H1 (cell line): Measurements from ENCODE around the gene TMEM182. TPM values are rescaled to one million over a fixed set of nuclear protein-coding genes. Genes with fewer than 3 reads are reported as not detected.

ENCODE experiments used
- GTF2F1 ChIP-seq: IDR thresholded peaks from 2 replicates; pipeline ENCODE4 v1.6.1; 2012; ENCODE audit warnings: low read depth, low read length, improper control_type of control experiment, borderline replicate concordance
- SP4 ChIP-seq: IDR thresholded peaks from 2 replicates; pipeline ENCODE4 v1.6.1; 2012; ENCODE audit warnings: low read length, inconsistent platforms
- polyA plus RNA-seq, 7 experiments: library from polyadenylated mRNA; depleted of rRNA in 3 of 7; stranded (reverse) in 5 of 7; unstranded in 2 of 7; fragments of >200 nt in 5 of 7; fragments of 200-250 nt in 2 of 7; gene quantifications; 1 replicate in 5 of 7; 2 replicates in 1 of 7; 4 replicates in 1 of 7; pipeline versions ENCODE4 v1.2.1 to v1.2.3, GENCODE V29; 2011 to 2013; ENCODE audit warnings: missing spikeins in 2 of 7, mixed read lengths in 2 of 7
- total RNA-seq: library from RNA; stranded (reverse); fragmentation: NEBNext Ultra II Directional; extraction: Animal tissue kit (Norgen Biotek cat#: 25700); gene quantifications from 2 replicates; pipeline ENCODE4 v1.2.1, GENCODE V29; 2021
- TF ChIP-seq, protein P1 (sequence below): IDR thresholded peaks from 2 replicates; pipeline ENCODE4 v1.6.1; 2012; ENCODE audit warnings: inconsistent platforms

The TMEM182 gene
- total and polyA plus RNA-seq, 2 of the 8 experiments (the other 6 are each of a cell fraction or from before 2014, with no cell fraction given) = 3.1 to 4.3 TPM

- TF ChIP-seq, protein P1, sequence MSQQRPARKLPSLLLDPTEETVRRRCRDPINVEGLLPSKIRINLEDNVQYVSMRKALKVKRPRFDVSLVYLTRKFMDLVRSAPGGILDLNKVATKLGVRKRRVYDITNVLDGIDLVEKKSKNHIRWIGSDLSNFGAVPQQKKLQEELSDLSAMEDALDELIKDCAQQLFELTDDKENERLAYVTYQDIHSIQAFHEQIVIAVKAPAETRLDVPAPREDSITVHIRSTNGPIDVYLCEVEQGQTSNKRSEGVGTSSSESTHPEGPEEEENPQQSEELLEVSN = no peak
- no peak for TF ChIP-seq GTF2F1
- no peak for TF ChIP-seq SP4
Observed at GRCh38 chr2:102726128-102727087, 35.4 kb upstream of the TMEM182 start (continued).
